Measurements from ENCODE around the gene RBM15B.
"Not testable (repeated sequence)": the region's sequence is repeated elsewhere in the genome, so short reads cannot be mapped to it uniquely, and the experiment has no call there.

DNA sequence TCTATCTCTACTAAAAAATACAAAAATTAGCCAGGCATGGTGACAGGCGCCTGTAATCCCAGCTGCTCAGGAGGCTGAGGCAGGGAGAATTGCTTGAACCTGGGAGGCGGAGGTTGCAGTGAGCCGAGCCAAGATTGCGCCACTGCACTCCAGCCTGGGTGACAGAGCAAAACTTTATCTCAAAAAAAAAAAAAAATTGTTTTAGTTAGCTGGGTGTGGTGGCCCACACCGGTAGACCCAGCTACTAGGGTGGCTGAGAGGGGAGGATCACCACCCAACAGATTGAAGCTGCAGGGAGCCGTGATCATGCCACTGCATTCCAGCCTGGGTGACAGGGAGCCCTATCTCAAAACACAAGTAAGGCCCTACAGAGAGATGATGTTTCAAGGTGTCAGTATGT is 3.8 kb upstream of the RBM15B start:
- TF ChIP-seq, protein P1, sequence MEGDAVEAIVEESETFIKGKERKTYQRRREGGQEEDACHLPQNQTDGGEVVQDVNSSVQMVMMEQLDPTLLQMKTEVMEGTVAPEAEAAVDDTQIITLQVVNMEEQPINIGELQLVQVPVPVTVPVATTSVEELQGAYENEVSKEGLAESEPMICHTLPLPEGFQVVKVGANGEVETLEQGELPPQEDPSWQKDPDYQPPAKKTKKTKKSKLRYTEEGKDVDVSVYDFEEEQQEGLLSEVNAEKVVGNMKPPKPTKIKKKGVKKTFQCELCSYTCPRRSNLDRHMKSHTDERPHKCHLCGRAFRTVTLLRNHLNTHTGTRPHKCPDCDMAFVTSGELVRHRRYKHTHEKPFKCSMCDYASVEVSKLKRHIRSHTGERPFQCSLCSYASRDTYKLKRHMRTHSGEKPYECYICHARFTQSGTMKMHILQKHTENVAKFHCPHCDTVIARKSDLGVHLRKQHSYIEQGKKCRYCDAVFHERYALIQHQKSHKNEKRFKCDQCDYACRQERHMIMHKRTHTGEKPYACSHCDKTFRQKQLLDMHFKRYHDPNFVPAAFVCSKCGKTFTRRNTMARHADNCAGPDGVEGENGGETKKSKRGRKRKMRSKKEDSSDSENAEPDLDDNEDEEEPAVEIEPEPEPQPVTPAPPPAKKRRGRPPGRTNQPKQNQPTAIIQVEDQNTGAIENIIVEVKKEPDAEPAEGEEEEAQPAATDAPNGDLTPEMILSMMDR (conservative IDR thresholded peaks at IDR 0.05; ENCODE audit: low read length): not testable (repeated sequence)
- not testable (repeated sequence) for TF ChIP-seq EZH2phosphoT487 (IDR thresholded peaks at IDR 0.05; ENCODE audit: borderline replicate concordance, low read depth, low read length)
